Neuronal stem cell (in vitro differentiated cells): Measurements from ENCODE around the gene LPIN1.

Source experiments
- DNase-seq: peaks from one replicate; pipeline ENCODE4 v3.0.0-alpha.2; 2013; ENCODE audit warnings: low spot score
- H2AFZ ChIP-seq: one replicate; pipeline ENCODE4 v1.6.1; 2013; ENCODE audit warnings: mild to moderate bottlenecking, low read length, inconsistent platforms
- H2AK5ac ChIP-seq: 2 replicates; pipeline ENCODE4 v1.6.1; 2013; ENCODE audit warnings: low read depth, mild to moderate bottlenecking, inconsistent platforms, low read length, moderate library complexity, mixed read lengths
- H2BK120ac ChIP-seq: 2 replicates; pipeline ENCODE4 v1.6.1; 2013; ENCODE audit warnings: low read depth, mild to moderate bottlenecking, inconsistent platforms, low read length, moderate library complexity, mixed read lengths
- H2BK12ac ChIP-seq: one replicate; pipeline ENCODE4 v1.6.1; 2013; ENCODE audit warnings: low read length, inconsistent platforms
- H2BK15ac ChIP-seq: 2 replicates; pipeline ENCODE4 v1.6.1; 2013; ENCODE audit warnings: mild to moderate bottlenecking, low read length, inconsistent platforms, mixed read lengths
- H2BK5ac ChIP-seq: one replicate; pipeline ENCODE4 v1.6.1; 2013; ENCODE audit warnings: inconsistent platforms, mild to moderate bottlenecking, low read length, moderate library complexity
- H3K14ac ChIP-seq: one replicate; pipeline ENCODE4 v1.6.1; 2013; ENCODE audit warnings: low read length, inconsistent platforms
- H3K18ac ChIP-seq: 2 replicates; pipeline ENCODE4 v1.6.1; 2013; ENCODE audit warnings: low read length, inconsistent platforms
- H3K23ac ChIP-seq: 2 replicates; pipeline ENCODE4 v1.6.1; 2013; ENCODE audit warnings: low read depth, mild to moderate bottlenecking, mixed read lengths, low read length, inconsistent platforms; ENCODE audit not compliant: poor library complexity
- H3K27ac ChIP-seq: replicated peaks from 3 replicates; pipeline ENCODE4 v1.5.1; 2013; ENCODE audit warnings: low read length, inconsistent platforms
- H3K27me3 ChIP-seq, 3 experiments: 2 replicates each; pipeline ENCODE4 v1.6.1; 2013; ENCODE audit warnings: low read length in 3 of 3, mild to moderate bottlenecking in 2 of 3, inconsistent platforms in 1 of 3, low read depth in 1 of 3, mixed read lengths in 1 of 3, moderate library complexity in 1 of 3; ENCODE audit not compliant: control insufficient read depth in 3 of 3, insufficient read depth in 3 of 3
- H3K36me3 ChIP-seq, 2 donors: replicated peaks in 1 of 2; 2 replicates each; pipeline ENCODE4 v1.6.1; 2013; ENCODE audit warnings: low read length in 2 of 2; ENCODE audit not compliant: control insufficient read depth in 2 of 2, insufficient read depth in 2 of 2
- H3K4ac ChIP-seq: 2 replicates; pipeline ENCODE4 v1.6.1; 2013; ENCODE audit warnings: inconsistent platforms, mild to moderate bottlenecking, low read length, moderate library complexity
- H3K4me1 ChIP-seq, 2 donors: 1 replicate in 1 of 2; 2 replicates in 1 of 2; pipeline ENCODE4 v1.6.1; 2013; ENCODE audit warnings: low read length in 2 of 2, low read depth in 1 of 2; ENCODE audit not compliant: control insufficient read depth in 2 of 2, insufficient read depth in 1 of 2
- H3K4me2 ChIP-seq: one replicate; pipeline ENCODE4 v1.6.1; 2013; ENCODE audit warnings: mild to moderate bottlenecking, low read length, inconsistent platforms; ENCODE audit not compliant: insufficient read depth, poor library complexity, severe bottlenecking
- H3K4me3 ChIP-seq, 2 donors: 2 replicates each; pipeline ENCODE4 v1.5.1; 2013; ENCODE audit warnings: low read length in 2 of 2, mild to moderate bottlenecking in 2 of 2, inconsistent platforms in 1 of 2, moderate library complexity in 1 of 2
- H3K79me1 ChIP-seq: one replicate; pipeline ENCODE4 v1.6.1; 2013; ENCODE audit warnings: low read depth, mild to moderate bottlenecking, inconsistent platforms, low read length, moderate library complexity
- H3K9ac ChIP-seq: one replicate; pipeline ENCODE4 v1.6.1; 2013; ENCODE audit warnings: mild to moderate bottlenecking, low read depth, low read length, inconsistent platforms; ENCODE audit not compliant: poor library complexity
- H3K9me3 ChIP-seq, 2 donors: replicated peaks in 1 of 2; 2 replicates each; pipeline versions ENCODE3 to v1.6.1; 2013; ENCODE audit warnings: low read length in 2 of 2, mild to moderate bottlenecking in 2 of 2, inconsistent platforms in 1 of 2, low read depth in 1 of 2, mixed read lengths in 1 of 2, moderate library complexity in 1 of 2; ENCODE audit not compliant: control insufficient read depth in 2 of 2, insufficient read depth in 1 of 2
- H4K8ac ChIP-seq: one replicate; pipeline ENCODE4 v1.6.1; 2013; ENCODE audit warnings: low read depth, mild to moderate bottlenecking, inconsistent platforms, low read length, moderate library complexity
- H4K91ac ChIP-seq: one replicate; pipeline ENCODE4 v1.6.1; 2013; ENCODE audit warnings: low read length, low read depth, mild to moderate bottlenecking, inconsistent platforms; ENCODE audit not compliant: poor library complexity
- WGBS, 2 donors: extraction: QIAGEN DNeasy Blood & Tissue Kit; methylation state at CpG; one replicate each; pipeline ENCODE4 v1.1.7; 2013; ENCODE audit warnings: missing lambda C conversion rate in 2 of 2, mixed read lengths in 1 of 2; ENCODE audit not compliant: insufficient read length in 2 of 2, insufficient replicate concordance in 1 of 2; ENCODE audit errors: extremely low coverage in 2 of 2; 5-methylcytosine and 5-hydroxymethylcytosine counted together

Gene LPIN1

GRCh38 chr2:11718606-11719005 lies 27.8 kb upstream of the LPIN1 start:
- Histone ChIP-seq H2BK12ac (no peak overlapping the region), H3K27me3 (peaks cover 0 to 75% (median 0%) of the 10 kb centered on the region in 3 experiments)
- no CpG with 5 or more reads among the region's 5 CpGs for WGBS, 2 donors

GRCh38 chr2:11719230-11719977 lies 27.0 kb upstream of the LPIN1 start:
- Histone ChIP-seq H2BK120ac (no peak overlapping the region), H3K36me3 (no peaks in the 10 kb centered on the region), H3K9me3 (no peaks in the 10 kb centered on the region), H3K27ac (no peak overlapping the region), H2BK5ac (no peak overlapping the region), H2AFZ (no peak overlapping the region), H2BK12ac (no peak overlapping the region), H3K4me2 (no peak overlapping the region), H3K23ac (no peak overlapping the region), H3K14ac (no peak overlapping the region), H3K9ac (no peak overlapping the region), H3K4me3 (no peak overlapping the region), H3K4me1 (peaks cover 0 to 2% of the 10 kb centered on the region in 2 donors), H4K91ac (no peak overlapping the region), H3K79me1 (no peaks in the 10 kb centered on the region), H3K4ac (no peak overlapping the region), H3K27me3 (peaks cover 0 to 73% (median 0%) of the 10 kb centered on the region in 3 experiments), H3K18ac (no peak overlapping the region), H4K8ac (no peak overlapping the region), H2AK5ac (no peak overlapping the region), H2BK15ac (no peak overlapping the region)
- WGBS, 2 donors, result no CpG with 5 or more reads among the region's 6 CpGs
- DNase-seq, result no peak

More at GRCh38 chr2:11718606-11719005, 27.8 kb upstream of the LPIN1 start:
- H3K4me2 ChIP-seq, result no peak overlapping the region
- no peak overlapping the region for H2BK120ac ChIP-seq
- no peak overlapping the region for H2BK5ac ChIP-seq
- H3K9ac ChIP-seq, result no peak overlapping the region
- no peak overlapping the region for H2AK5ac ChIP-seq
- H3K36me3 ChIP-seq, result no peaks in the 10 kb centered on the region
- H4K8ac ChIP-seq, result no peak overlapping the region
- no peak overlapping the region for H3K4ac ChIP-seq
- no peaks in the 10 kb centered on the region for H3K4me1 ChIP-seq
- H3K18ac ChIP-seq, result no peak overlapping the region
- no peak overlapping the region for H2AFZ ChIP-seq
- H3K23ac ChIP-seq, result no peak overlapping the region
- no peak overlapping the region for H3K14ac ChIP-seq
- H3K79me1 ChIP-seq, result no peaks in the 10 kb centered on the region
- H3K9me3 ChIP-seq, result no peaks in the 10 kb centered on the region
- DNase-seq, result no peak
- no peak overlapping the region for H4K91ac ChIP-seq
- no peak overlapping the region for H3K4me3 ChIP-seq
- no peak overlapping the region for H2BK15ac ChIP-seq
- H3K27ac ChIP-seq, result no peak overlapping the region

GRCh38 chr2:11720752-11721151 lies 25.7 kb upstream of the LPIN1 start:
- Histone ChIP-seq H3K18ac (no peak overlapping the region), H3K14ac (no peak overlapping the region), H2BK120ac (no peak overlapping the region), H3K23ac (no peak overlapping the region), H3K4ac (no peak overlapping the region), H3K4me1 (peaks cover 0 to 2% of the 10 kb centered on the region in 2 donors), H3K4me2 (no peak overlapping the region), H3K27ac (no peak overlapping the region), H3K9ac (no peak overlapping the region), H3K9me3 (no peaks in the 10 kb centered on the region), H2BK5ac (no peak overlapping the region), H3K79me1 (no peaks in the 10 kb centered on the region), H3K36me3 (no peaks in the 10 kb centered on the region), H3K4me3 (no peak overlapping the region), H2BK15ac (no peak overlapping the region), H4K91ac (no peak overlapping the region), H2AK5ac (no peak overlapping the region), H3K27me3 (peaks cover 0 to 70% (median 0%) of the 10 kb centered on the region in 3 experiments), H2AFZ (no peak overlapping the region), H2BK12ac (no peak overlapping the region), H4K8ac (no peak overlapping the region)
- DNase-seq, result no peak
- WGBS, 2 donors, result no CpG with 5 or more reads among the region's 7 CpGs

- H3K4ac ChIP-seq, result no peak overlapping the region
- WGBS, 2 donors, result no CpG with 5 or more reads among the region's 3 CpGs
- H4K8ac ChIP-seq, result no peak overlapping the region
- H2AFZ ChIP-seq, result no peak overlapping the region
- no peaks in the 10 kb centered on the region for H3K9me3 ChIP-seq
- no peak overlapping the region for H3K4me2 ChIP-seq
- no peak overlapping the region for H2BK120ac ChIP-seq
- no peak overlapping the region for H4K91ac ChIP-seq
- H3K4me3 ChIP-seq, result no peak overlapping the region
- no peak overlapping the region for H3K9ac ChIP-seq
- H2BK5ac ChIP-seq, result no peak overlapping the region
- no peak overlapping the region for H3K18ac ChIP-seq
- no peak overlapping the region for H2AK5ac ChIP-seq
- no peak overlapping the region for H3K27ac ChIP-seq
- no peak overlapping the region for H3K14ac ChIP-seq
- H3K4me1 ChIP-seq, result peaks cover 0 to 2% of the 10 kb centered on the region in 2 donors
- no peaks in the 10 kb centered on the region for H3K79me1 ChIP-seq
- peaks cover 0 to 70% (median 0%) of the 10 kb centered on the region in 3 experiments for H3K27me3 ChIP-seq
- DNase-seq, result no peak
- no peaks in the 10 kb centered on the region for H3K36me3 ChIP-seq
- H2BK12ac ChIP-seq, result no peak overlapping the region
- no peak overlapping the region for H3K23ac ChIP-seq
- H2BK15ac ChIP-seq, result no peak overlapping the region
Observed at GRCh38 chr2:11722292-11723060, 24.0 kb upstream of the LPIN1 start.
